Activated T-helper 1 cell treated with anti-CD3 and anti-CD28 coated beads, Interleukin-12 subunit alpha, Interleukin-12 subunit beta, Interleukin-2, Interleukin-4 antibody, amounts not matched to agents 30 ng/mL and 10 ng/mL and 1 ng/mL, durations not matched to agents 14 hours and 24 hours and 36 hours (primary cell): ENCODE results near the gene KRT28. TPM values are rescaled to one million over a fixed set of nuclear protein-coding genes. Genes with fewer than 3 reads are reported as not detected.

Source experiments
- DNase-seq: peaks from one replicate; pipeline ENCODE4 v3.0.0; 2021; ENCODE audit warnings: low spot score
- H3K27ac Mint-ChIP-seq: one replicate; pipeline ENCODE4 v1.8.0; 2021; ENCODE audit warnings: mild to moderate bottlenecking, mixed read lengths
- H3K27me3 Mint-ChIP-seq: one replicate; pipeline ENCODE4 v1.8.0; 2022; ENCODE audit warnings: mild to moderate bottlenecking, moderate library complexity, mixed read lengths; ENCODE audit not compliant: insufficient read depth
- H3K36me3 Mint-ChIP-seq: one replicate; pipeline ENCODE4 v1.8.0; 2021; ENCODE audit warnings: low read depth, mixed read lengths
- H3K4me1 Mint-ChIP-seq: one replicate; pipeline ENCODE4 v1.8.0; 2021; ENCODE audit warnings: low read depth, mixed read lengths
- H3K4me3 Mint-ChIP-seq: one replicate; pipeline ENCODE4 v1.8.0; 2021; ENCODE audit warnings: mild to moderate bottlenecking, moderate library complexity, mixed read lengths
- H3K9me3 Mint-ChIP-seq: one replicate; pipeline ENCODE4 v1.8.0; 2021; ENCODE audit warnings: mixed read lengths
- intact Hi-C: fragments of 100-400 bp; cut with micrococcal nuclease; formaldehyde crosslinking; loops from one replicate; pipeline ENCODE4 v1.15.1; 2024
- total RNA-seq: library from RNA; stranded (reverse); gene quantifications from 2 replicates; pipeline ENCODE4 v1.2.3, GENCODE V29; 2022

KRT28 gene
- total RNA-seq, 1 donor from 2014 or later: not detected

DNA sequence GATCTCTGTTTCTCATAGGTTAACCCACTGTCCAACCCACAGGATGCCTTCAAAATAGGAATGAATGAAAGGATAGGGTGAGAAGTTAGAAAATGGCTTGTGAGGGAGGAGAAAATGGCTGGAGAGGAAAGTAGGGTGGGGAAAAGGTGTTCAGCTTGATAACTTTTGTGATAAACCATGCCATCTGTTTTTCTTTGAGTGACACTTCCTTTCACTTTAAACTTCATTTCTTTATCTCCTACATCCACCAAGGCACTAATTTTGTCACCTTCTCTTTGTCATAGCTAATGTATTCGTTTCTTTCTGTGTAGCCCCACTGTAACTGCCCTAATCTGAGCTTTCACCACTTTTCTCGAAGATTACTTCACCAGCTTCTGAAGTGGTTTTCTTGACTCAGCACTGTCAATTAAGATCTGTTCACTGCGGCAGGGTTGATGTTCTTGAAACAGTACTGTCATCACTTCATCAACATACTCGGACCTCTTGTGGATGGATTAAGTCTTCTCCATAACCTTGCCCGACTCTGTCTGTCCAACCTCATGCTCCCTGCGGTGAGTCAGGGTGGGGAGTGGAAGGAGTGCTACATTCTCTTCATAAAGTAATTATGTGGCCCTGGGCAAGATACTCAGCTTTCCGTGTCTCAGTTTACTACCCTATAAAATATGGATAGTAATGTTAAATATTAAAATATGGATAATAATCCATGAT lies 28.1 kb upstream of the KRT28 start:
- Mint-ChIP-seq H3K4me3 (no peak overlapping the region), H3K9me3 (no peaks in the 10 kb centered on the region), H3K36me3 (peaks cover 1% of the 10 kb centered on the region), H3K4me1 (peaks cover 8% of the 10 kb centered on the region), H3K27me3 (peaks cover 5% of the 10 kb centered on the region), H3K27ac (no peak overlapping the region)
- intact Hi-C loops: no loop called here
- DNase-seq: no peak

DNA sequence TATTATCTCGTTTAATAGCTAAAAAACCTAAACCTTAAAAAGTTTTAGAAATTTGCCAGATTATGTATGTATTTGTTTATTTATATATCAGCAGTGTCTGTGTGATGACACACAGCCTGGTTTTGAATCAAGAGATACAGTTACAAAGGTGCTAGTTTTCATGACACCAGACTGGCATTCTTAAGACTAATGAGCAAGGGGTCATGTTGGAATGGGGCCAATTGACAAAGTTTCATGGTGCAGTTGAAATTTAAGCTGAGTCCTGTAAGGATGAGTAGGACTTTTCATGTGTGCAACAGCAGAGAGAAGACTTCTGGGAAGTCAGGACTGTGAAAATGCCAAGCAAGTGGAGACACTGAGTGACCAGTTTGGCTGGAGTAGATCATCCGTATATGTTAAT lies 25.8 kb upstream of the KRT28 start:
- intact Hi-C loops: no loop called here

DNA sequence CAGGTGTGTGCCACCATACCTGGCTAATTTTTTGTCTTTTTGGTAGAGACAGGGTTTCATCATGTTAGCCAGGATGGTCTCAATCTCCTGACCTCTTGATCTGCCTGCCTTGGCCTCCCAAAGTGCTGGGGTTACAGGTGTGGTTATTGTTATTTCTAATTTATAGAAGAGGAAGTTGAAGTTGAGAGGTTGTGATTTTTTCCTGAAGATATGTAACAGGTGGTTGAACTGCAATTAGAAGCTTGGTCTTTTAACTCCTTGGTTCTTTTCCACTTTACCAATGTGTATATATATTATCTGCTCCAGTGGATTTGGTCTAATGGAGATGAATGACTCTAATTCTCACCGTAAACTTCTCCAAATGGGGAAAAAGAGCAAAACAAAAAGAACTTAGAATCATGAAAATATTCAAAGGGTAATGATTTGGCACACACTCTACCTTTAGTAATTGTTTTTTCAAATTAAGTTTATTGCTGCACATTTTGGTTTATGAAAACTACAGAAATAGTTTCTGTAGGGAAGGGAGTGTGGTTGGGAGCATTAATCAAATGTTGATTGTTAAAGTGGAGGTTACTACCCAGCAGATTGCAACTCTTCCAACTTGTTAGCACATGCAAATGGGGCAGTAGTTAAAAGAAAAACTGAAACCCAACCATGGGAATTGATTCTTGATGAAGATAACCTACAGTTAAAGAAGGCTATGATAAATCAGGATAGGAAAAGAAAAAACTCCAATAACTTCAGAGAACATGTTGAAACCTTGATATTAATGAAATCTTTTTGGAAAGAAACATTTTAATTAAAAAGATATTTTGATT lies 24.5 kb upstream of the KRT28 start:
- intact Hi-C loops: no loop called here
- Mint-ChIP-seq H3K4me1 (peaks cover 20% of the 10 kb centered on the region), H3K27ac (no peak overlapping the region), H3K36me3 (peaks cover 3% of the 10 kb centered on the region), H3K27me3 (peaks cover 10% of the 10 kb centered on the region), H3K4me3 (no peak overlapping the region), H3K9me3 (peaks cover 3% of the 10 kb centered on the region)
- no peak for DNase-seq

More for the DNA sequence above, 25.8 kb upstream of the KRT28 start:
- Mint-ChIP-seq H3K27ac (no peak overlapping the region), H3K27me3 (peaks cover 10% of the 10 kb centered on the region), H3K4me1 (peaks cover 8% of the 10 kb centered on the region), H3K4me3 (no peak overlapping the region), H3K9me3 (no peaks in the 10 kb centered on the region), H3K36me3 (peaks cover 1% of the 10 kb centered on the region)
- DNase-seq: no peak

DNA sequence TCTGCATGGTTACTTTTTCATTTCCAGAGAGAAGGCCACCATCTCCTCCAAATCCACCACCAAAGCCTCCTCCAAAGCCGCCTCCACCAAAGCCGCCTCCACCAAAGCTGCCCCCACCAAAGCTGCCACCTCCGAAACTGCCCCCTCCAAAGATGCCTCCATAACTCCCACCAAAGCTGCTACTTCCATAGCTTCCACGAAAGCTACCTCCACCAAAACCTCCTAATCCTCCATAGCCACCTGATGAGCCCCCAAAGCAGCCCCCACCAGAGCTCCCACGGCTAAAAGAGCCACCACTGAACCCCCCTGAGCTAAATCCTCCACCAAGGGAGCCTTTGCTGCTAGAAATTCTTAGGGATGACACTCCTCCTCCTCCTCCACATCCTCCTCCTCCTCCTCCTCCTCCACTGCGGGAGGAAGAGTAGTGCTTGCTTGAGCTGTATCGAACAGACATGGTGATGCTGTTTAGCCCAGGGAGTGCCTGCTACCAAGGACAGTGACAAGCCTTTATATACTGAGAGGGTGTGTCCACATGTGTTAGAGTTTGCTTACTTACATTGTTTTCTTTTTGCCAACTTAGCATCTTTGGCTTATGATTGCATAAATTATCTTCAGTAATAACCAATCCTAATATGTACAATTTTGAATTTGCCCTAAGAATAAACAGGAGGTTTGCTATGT lies 22.5 kb upstream of the KRT28 start, which contains the start of gene KRT10:
KRT10 (minus strand) TSS at position 483 of the 681 bp plus-strand sequence; CDS start at position 454, 29 bp downstream.
- peaks cover 14% of the 10 kb centered on the region for H3K36me3 Mint-ChIP-seq
- H3K9me3 Mint-ChIP-seq: peaks cover 13% of the 10 kb centered on the region
- H3K4me3 Mint-ChIP-seq: no peak within 1 kb of the TSS
- H3K27me3 Mint-ChIP-seq: peaks cover 5% of the 10 kb centered on the region
- peaks cover 25% of the 10 kb centered on the region for H3K4me1 Mint-ChIP-seq
- intact Hi-C loops: no loop called here
- no peak for DNase-seq
- H3K27ac Mint-ChIP-seq: no peak within 1 kb of the TSS

DNA sequence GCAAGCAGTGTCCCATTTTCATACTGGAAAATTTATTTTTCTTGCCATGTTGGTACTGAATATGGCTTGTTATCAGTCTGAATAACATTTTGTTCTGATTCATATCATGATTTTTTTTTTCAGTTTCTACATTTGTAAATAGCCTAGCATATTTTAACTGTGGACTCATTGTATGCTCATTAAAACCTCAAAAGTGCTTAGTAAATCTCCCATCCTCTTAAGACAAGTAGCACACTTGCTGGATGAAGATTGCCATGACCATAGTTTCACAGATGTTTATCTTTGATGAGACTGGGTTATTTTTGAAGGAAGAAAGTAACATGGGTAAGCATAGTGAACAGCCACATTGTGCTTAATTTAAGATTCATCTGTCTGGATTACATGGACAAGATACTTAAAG lies 21.8 kb upstream of the KRT28 start:
- intact Hi-C loops: no loop called here
- H3K36me3 Mint-ChIP-seq: peaks cover 21% of the 10 kb centered on the region

DNA sequence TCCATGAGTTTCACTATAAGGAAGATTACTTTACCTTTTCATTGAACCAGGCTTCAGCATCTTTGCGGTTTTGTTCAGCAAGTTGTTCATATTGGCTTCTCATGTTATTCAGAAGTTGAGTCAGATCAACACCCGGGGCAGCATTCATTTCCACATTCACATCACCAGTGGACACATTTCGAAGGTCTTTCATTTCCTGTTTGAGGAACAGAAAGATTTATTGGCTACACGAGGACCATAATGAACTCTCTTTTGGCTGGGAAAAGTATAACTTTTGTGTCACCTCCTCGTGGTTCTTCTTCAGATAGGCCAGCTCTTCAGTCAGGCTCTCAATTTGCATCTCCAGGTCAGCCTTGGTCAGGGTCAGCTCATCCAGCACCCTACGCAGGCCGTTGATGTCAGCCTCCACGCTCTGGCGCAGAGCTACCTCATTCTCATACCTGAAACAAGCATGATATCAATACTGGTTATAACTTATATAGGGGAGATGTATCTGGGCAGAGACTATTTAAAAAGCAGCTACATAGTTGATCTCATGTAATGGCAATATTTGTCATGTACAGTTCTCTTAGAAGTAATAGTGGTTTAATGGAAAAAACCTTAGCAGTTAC lies 20.6 kb upstream of the KRT28 start:
- Mint-ChIP-seq H3K27ac (no peak overlapping the region), H3K27me3 (peaks cover 5% of the 10 kb centered on the region), H3K36me3 (peaks cover 22% of the 10 kb centered on the region), H3K9me3 (peaks cover 20% of the 10 kb centered on the region), H3K4me1 (peaks cover 31% of the 10 kb centered on the region), H3K4me3 (peak overlapping the region; percentile 76)
- intact Hi-C loops: no loop called here
- DNase-seq: no peak

More for the DNA sequence above, 21.8 kb upstream of the KRT28 start:
- no peak for DNase-seq
- no peak overlapping the region for H3K4me3 Mint-ChIP-seq
- H3K9me3 Mint-ChIP-seq: peaks cover 20% of the 10 kb centered on the region
- no peak overlapping the region for H3K27ac Mint-ChIP-seq
- H3K27me3 Mint-ChIP-seq: peaks cover 5% of the 10 kb centered on the region
- H3K4me1 Mint-ChIP-seq: peaks cover 31% of the 10 kb centered on the region

DNA sequence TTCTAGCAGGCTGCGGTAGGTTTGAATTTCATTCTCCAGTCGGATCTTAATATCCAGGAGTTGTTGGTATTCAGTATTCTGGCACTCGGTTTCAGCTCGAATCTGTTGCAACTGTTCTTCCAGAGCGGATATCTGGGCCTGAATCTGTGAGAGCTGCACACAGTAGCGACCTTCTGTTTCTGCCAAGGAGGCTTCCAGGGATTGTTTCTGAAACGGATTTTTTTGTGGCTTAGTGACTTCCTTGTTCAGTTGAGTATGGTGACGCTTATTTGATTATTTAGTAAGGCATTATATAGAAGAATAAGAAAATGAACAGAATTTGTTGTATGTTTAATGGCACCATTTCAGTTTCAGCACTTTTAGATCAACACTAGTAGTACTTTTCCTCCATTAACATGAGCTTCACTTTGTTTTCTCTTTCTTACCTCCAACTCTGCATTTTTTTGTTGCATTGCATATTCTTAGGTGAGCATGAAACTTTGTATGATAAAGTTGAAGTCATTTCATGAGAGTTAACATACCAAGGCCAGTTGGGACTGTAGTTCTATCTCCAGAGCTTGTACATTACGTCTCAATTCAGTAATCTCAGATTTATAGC lies 19.9 kb upstream of the KRT28 start:
- no peak for DNase-seq
- H3K36me3 Mint-ChIP-seq: peaks cover 21% of the 10 kb centered on the region
- peaks cover 31% of the 10 kb centered on the region for H3K4me1 Mint-ChIP-seq

DNA sequence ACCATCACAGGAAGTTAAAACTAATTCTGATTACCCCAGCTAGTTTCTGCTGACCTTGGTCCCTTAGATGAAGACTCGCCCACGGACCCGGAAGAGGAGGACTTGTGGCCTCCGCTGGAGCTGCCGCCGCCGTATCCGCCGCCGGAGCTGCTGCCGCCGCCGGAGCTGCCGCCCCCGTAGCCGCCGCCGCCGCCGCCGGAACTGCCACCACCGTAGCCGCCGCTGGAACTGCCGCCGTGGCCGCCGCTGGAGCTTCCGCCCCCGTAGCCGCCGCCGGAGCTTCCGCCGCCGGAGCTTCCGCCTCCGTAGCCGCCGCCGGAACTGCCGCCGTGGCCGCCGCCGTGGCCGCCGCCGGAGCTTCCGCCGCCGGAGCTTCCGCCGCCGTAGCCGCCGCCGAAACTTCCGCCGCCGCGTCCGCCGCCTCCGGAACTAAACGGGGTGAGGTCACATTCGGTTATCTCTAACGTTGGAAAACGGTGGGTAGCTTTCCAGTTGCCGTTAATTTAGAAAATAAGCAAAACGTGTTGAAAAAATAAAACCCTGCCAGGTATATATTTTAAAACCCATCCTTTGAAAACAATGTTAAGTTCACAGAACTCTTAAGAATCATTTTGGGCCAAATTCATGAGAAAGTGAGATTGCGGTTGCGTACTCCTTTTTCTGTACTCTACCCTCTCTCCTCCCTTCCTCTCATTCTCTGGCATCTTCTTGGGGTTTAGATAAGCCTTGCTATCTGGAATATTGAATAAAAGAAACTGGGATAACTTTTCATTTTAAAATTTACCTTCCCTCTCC lies 19.2 kb upstream of the KRT28 start:
- intact Hi-C loops: loop anchor here (1.0 to 5.0 kb wide), 4 partner anchors 170 to 848 kb away; no protein-coding TSS in a partner anchor
- Mint-ChIP-seq H3K36me3 (peaks cover 21% of the 10 kb centered on the region), H3K27me3 (peaks cover 11% of the 10 kb centered on the region), H3K4me3 (peak overlapping the region; percentile 96), H3K4me1 (peaks cover 31% of the 10 kb centered on the region), H3K9me3 (peaks cover 29% of the 10 kb centered on the region), H3K27ac (peak overlapping the region; percentile 88)
- DNase-seq: peak; percentile 85

More for the DNA sequence above, 19.9 kb upstream of the KRT28 start:
- intact Hi-C loops: loop anchor here (1.0 to 5.0 kb wide), 4 partner anchors 171 to 848 kb away; no protein-coding TSS in a partner anchor
- Mint-ChIP-seq H3K27ac (peak overlapping the region; percentile 63), H3K4me3 (peak overlapping the region; percentile 76), H3K27me3 (peaks cover 5% of the 10 kb centered on the region), H3K9me3 (peaks cover 22% of the 10 kb centered on the region)

DNA sequence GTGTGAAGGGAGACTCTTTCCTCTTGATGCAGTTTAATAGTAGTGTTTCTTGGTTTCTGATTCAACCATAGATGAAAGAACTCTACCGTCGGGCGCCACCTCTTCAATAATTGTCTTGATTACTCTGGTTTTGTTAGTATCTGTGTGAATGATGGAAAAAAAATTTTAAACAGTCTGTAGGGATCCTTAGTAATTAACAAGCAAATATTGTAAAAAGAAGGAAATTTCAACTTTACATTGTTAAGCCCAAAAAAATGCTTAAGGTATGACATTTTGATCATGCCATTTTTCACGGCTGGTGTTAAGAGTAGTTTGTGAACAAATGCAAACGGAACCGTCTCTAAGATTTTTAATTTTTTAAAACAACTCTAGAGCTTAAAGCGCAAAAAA lies 18.6 kb upstream of the KRT28 start:
- Mint-ChIP-seq H3K9me3 (peaks cover 32% of the 10 kb centered on the region), H3K4me1 (peaks cover 31% of the 10 kb centered on the region), H3K4me3 (peak overlapping the region; percentile 96), H3K36me3 (peaks cover 22% of the 10 kb centered on the region), H3K27me3 (peaks cover 16% of the 10 kb centered on the region), H3K27ac (peak overlapping the region; percentile 88)
- no peak for DNase-seq
- intact Hi-C loops: loop anchor here (2.0 to 5.0 kb wide), 3 partner anchors 170 to 849 kb away; no protein-coding TSS in a partner anchor

DNA sequence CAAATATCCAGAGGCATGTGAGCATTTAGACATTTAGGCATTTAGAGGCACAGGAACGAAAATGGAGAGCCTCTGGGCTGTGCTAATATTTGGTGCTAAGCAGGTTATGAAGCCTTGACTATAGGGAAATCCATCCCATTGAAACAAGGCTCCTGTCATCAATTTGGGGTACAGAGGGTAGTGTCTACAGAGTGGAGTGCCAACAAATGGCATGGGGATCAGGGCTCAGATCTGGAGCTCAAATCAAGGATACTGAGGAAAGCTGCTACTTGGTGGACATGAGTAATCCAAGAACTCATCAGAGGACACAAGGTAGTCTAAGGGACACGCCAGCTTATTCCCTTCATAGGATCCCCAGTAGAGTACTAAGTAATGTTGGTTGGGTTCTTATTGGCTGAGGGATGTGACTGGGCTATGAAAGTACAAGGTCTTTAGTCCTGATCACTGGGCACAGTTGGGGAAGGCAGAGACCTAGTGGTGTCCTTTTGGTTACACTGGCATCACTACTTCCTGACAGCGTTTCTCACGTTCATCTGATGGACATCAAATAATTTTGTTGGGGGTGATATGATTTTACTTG lies 17.4 kb upstream of the KRT28 start:
- Mint-ChIP-seq H3K36me3 (peaks cover 22% of the 10 kb centered on the region), H3K27me3 (peaks cover 16% of the 10 kb centered on the region), H3K4me3 (peak overlapping the region; percentile 96), H3K9me3 (peaks cover 32% of the 10 kb centered on the region), H3K27ac (peak overlapping the region; percentile 85), H3K4me1 (peaks cover 31% of the 10 kb centered on the region)
- intact Hi-C loops: loop anchor here (5.0 kb wide), 1 partner anchor 850 kb away; no protein-coding TSS in a partner anchor
- no peak for DNase-seq

DNA sequence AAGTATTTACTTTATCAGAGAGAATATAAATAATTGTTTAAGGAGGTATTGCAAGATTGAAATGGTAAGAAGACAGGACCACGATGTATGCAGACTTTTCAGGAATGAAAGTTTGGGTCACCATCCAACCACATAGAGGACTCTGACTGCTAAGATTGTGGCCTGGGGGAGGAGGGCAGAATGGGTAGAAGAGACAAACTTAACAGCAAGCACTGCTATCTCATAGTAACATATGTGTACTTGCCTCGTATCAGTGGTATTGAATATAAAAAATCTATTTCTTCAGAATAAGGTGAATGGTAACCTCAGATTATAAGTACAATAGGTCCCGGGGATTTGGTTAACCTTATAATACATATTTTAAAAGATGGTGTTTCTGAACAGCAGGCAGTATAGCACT lies 16.8 kb upstream of the KRT28 start:
- no peak for DNase-seq
- Mint-ChIP-seq H3K36me3 (peaks cover 22% of the 10 kb centered on the region), H3K27ac (no peak overlapping the region), H3K27me3 (peaks cover 22% of the 10 kb centered on the region), H3K4me3 (peak overlapping the region; percentile 96), H3K4me1 (peaks cover 31% of the 10 kb centered on the region), H3K9me3 (peaks cover 32% of the 10 kb centered on the region)
- intact Hi-C loops: loop anchor here (5.0 kb wide), 1 partner anchor 851 kb away; no protein-coding TSS in a partner anchor
